G401 (cell line): ENCODE results near the gene LRRC2. TPM values are rescaled to one million over a fixed set of nuclear protein-coding genes. Genes with fewer than 3 reads are reported as not detected.
A peak's percentile ranks its signal among the peaks of the same experiment; 100 is the strongest.
"Not testable (repeated sequence)": the region's sequence is repeated elsewhere in the genome, so short reads cannot be mapped to it uniquely, and the experiment has no call there.

Experiments
- DNase-seq: peaks from one replicate; pipeline ENCODE4 v3.0.0-alpha.2; 2015; ENCODE audit warnings: low spot score
- in situ Hi-C: cut with HindIII; loops from 2 replicates; pipeline ENCODE4 v1.10.0; 2016; ENCODE audit warnings: low sequenced_read_pairs, mixed read lengths
- total RNA-seq: library from RNA; depleted of rRNA; stranded (reverse); fragments of >200 nt; shearing (Covaris generic); gene quantifications from 2 replicates; pipeline ENCODE4 v1.2.3, GENCODE V29; 2014

LRRC2 gene
- total RNA-seq, 1 experiment from 2014 or later: not detected

GRCh38 chr3:46561511-46561910 lies 4.6 kb downstream of the LRRC2 start:
- DNase-seq: no peak
- in situ Hi-C loops: no loop called here

DNA sequence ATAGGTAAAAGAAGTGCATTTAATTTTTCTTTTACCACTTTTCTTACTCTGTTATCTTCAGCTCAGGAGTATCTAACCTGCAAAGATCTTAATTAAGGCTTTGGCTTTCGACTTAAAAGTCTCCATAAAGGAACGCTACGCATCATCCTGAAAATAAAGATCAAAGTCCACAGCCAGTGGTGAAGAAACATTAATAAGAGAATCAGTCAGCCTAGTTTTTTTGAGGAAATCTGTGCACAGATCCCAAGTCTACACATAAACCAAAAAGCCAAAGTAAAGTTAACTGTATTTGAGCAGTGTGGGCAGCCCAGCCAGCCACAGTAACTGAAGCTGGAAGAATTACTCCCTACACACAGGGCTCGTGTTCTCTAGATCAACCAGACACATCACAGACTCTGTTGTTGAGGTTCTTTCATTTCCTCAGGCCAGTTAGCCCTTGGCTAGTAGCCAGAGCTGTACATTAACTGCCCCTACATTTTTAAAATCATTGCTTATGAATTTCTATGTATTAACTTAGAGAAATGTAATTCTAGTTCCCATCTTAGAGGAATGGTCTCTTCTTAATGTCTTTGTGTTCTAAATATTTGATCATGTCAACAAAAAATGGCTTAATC lies 6.9 kb downstream of the LRRC2 start:
- in situ Hi-C loops: no loop called here
- DNase-seq: no peak

DNA sequence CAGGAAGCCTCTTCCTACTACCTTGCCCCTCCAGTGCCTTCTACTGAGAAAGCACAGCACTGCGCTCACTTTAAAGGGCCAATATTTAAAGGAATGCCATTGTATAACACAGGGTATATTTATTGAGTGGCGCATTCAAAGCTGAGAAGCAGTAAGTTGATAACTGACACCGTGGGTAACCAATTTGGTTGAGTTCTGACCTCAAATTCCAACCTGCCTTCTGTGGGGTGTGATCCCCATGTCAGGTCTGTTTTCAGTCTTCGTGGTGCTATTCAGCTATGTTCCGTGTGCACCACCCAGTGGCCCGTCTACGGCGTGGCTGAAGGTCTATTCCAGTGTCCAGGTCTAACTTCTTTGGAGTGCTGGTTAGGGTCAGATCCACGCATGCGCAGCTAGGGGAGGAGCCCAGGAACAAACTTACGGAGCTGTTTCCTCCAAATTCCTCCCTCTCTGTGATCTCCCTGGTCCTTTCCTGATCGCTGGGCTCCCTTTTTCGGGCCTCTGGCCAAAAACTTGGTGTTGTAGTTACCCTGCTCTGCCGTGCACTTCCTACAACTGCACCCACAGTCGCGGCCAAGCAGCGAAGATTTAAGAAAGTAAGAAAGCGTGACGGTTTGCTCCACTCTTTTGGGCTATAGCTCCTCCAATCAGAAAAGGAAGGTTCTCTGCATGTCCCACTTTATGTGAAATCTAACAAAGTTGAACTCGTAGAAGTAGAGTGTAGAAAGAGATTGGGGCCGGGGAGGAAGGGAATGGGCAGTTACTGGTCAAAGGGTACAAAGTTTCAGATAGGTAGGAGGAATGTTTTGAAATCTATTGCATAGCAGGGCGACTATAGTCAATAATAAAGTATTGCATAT lies 7.7 kb downstream of the LRRC2 start:
- peak; percentile 57 for DNase-seq
- in situ Hi-C loops: no loop called here

GRCh38 chr3:46557814-46558183 lies 8.3 kb downstream of the LRRC2 start:
- no peak for DNase-seq
- in situ Hi-C loops: no loop called here

GRCh38 chr3:46553154-46553553 lies 12.9 kb downstream of the LRRC2 start:
- DNase-seq: no peak
- in situ Hi-C loops: no loop called here

GRCh38 chr3:46552538-46552937 lies 13.6 kb downstream of the LRRC2 start:
- in situ Hi-C loops: no loop called here
- DNase-seq: no peak

DNA sequence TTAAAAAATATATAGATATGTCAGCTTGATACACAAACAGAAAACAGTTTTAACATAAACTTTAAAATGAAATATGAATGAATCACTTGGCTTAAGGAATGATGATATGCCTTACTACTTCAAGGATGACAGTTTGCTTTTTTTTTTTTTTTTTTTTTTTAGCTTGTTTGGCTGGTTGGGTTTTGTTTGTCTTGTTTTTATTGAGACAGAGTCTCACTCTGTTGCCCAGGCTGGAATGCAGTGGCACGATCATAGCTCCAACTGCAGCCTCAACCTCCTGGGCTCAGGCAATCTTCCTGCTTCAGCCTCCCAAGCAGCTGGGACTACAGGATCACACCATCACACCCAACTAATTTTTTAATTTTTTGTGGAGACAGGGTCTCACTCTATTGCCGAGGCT lies 14.5 kb downstream of the LRRC2 start:
- in situ Hi-C loops: no loop called here
- DNase-seq: no peak

DNA sequence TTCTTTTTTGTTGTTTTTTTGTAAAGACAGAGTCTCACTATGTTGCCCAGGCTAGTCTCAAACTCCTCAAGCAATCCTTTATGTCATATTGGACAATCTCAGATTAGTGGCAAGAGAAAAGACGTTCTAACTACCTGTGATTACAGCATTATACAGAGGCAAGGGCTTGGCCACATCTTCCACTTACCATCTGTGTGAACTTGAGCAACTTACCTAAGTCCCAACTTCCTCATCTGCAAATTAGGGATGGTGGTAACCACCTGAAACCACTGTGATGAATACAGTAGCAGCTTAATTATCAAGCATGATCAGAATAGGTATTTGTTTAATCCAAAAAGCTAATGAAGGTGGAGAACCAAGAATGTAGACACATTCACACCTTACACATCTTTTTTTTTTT lies 16.1 kb downstream of the LRRC2 start:
- in situ Hi-C loops: no loop called here

DNA sequence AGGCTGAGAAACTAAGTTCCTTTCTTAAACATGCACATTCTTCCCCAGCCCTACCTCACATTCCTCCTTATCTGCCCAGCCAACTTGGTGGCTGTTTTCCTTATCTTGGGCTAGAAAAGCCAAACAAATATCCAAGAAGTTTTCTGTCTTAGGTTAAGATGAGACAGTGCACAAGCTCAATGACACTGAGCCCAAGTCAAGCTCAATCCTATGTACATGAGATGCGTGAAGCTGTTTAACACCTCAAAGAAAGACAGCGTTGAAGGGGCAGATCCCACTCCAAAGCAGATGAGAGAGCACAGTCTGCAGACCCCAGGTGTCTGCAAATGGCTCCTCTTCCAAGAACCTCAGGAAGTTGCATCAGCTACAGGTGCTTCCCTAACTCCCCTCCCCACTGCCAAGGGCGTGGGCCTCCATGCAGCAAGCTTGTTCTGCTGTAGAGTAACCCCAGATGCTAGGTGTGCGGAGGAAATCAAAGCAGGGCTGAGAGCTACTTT lies 16.6 kb downstream of the LRRC2 start:
- no peak for DNase-seq

More for the DNA sequence above, 16.1 kb downstream of the LRRC2 start:
- DNase-seq: no peak

GRCh38 chr3:46548611-46549010 lies 17.5 kb downstream of the LRRC2 start:
- DNase-seq, in situ Hi-C loops: not testable (repeated sequence)

More for the DNA sequence above, 16.6 kb downstream of the LRRC2 start:
- in situ Hi-C loops: no loop called here

GRCh38 chr3:46546896-46547440 lies 19.1 kb downstream of the LRRC2 start:
- in situ Hi-C loops: no loop called here
- no peak for DNase-seq

DNA sequence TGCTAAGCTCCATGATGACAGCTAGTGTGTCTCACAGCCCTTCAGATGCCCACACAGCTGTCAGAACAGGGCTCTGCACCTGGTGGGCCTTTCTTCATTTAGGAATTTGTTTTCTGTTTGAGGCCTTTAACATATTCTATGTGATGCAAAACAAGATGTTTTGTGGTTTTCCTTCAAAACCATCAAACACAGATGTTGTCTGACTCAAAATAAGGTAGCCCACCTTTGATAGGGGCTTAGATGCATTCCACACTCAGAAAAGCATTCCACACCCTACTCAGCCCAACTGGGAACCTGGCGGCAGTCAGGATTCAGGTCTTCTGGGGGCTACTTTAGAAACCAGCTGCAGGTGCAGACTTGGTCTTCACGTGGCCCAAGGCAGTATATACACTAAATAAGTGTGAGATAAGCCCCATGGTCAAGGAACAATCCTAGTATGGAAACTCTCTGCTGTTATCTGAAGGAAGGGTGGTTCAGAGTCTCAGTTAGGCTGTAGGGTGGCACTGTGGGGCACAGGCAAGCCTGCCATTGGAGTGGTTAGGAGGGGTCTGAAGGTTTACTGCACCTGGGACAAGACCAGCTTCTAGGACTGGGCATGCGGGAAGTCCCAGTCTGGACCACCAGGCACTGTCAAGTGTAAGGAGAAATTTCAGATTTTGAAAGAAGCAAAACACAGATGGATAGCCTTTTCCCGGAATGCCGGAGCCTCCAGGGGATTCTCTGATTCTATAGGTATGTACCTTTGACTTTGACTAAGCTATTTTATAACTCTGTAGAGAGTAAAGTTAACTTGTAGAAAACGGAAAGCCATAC lies 20.1 kb downstream of the LRRC2 start:
- in situ Hi-C loops: no loop called here
- DNase-seq: no peak

GRCh38 chr3:46544771-46545503 lies 21.2 kb downstream of the LRRC2 start:
- in situ Hi-C loops: no loop called here
- DNase-seq: no peak

DNA sequence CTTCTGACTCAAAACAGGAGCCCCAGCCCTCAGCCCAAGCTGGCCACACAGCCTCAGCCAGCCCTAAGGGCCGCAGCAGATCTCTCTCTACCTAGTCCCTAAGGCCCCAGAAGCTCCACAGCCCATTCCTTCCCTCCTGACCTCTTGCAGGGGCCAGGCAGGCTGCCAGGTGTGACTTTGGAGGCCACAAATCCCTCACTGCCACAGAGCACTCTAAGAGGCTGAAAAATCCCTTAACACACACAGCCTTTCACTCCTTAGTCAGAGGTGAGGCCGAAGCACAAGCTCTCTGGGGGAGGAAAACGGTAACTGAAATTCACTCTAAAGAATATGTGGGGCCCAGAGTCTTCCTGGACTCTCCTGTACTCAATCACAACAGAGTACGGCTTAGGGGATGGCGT lies 23.3 kb downstream of the LRRC2 start:
- DNase-seq: no peak
- in situ Hi-C loops: no loop called here

- DNase-seq: no peak
- in situ Hi-C loops: no loop called here
Measured at GRCh38 chr3:46542344-46542743, 23.8 kb downstream of the LRRC2 start.

DNA sequence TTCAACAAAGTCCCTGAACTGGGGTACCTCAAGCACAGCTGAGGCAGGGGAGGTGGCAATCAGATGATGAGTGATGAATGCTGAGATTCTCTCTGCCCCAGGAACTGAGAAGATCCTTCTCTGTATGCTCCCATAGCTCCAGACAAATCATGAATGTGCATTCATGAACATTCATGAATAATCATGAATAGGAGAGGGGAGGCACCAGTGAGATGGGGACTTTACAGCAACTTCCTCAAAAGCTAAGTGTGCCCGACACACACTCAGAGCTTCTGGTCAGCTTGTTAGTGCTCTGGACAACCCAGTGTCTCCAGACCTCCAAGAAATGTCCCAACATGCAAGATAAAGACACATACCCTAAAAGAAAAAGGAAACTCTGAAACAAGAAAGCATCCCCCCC lies 24.3 kb downstream of the LRRC2 start:
- no peak for DNase-seq
- in situ Hi-C loops: no loop called here

GRCh38 chr3:46540550-46540949 lies 25.6 kb downstream of the LRRC2 start:
- no peak for DNase-seq

DNA sequence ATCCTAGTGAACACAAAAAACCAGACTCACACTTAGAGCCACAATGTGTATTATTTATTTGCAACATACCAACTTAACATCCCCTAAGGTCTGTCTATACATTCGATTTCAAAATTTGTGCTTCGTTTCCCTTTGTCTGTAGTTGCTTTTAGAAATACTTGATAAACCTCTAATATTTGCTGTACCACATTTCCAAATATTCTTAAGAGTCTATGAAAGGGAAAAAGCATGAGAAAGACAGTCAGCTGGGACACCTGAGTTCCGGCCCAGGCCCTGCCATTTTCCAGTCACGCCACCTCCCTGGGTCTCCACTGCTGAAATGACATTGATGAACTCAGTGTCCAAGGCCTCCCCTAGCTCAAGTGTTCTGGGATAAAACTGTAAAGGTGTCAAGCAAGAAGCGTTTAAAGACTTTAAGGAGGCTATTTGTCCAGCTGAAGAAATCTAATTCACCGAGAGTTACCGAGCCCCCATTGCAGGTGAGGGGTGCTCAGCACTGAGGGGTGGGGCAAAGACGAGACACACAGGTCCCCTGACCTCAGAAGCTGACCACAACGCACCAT lies 26.6 kb downstream of the LRRC2 start:
- DNase-seq: no peak
- in situ Hi-C loops: no loop called here

More at GRCh38 chr3:46540550-46540949, 25.6 kb downstream of the LRRC2 start:
- in situ Hi-C loops: no loop called here
